GM21737 (cell line): ENCODE data around the gene AFF3.
"Not testable (repeated sequence)": the region's sequence is repeated elsewhere in the genome, so short reads cannot be mapped to it uniquely, and the experiment has no call there.

ENCODE experiments used
- ATAC-seq: cut with Tn5 transposase; IDR thresholded peaks from one replicate; pipeline ENCODE4 v1.9.1; 2021; ENCODE audit warnings: mild to moderate bottlenecking, moderate library complexity; ENCODE audit not compliant: unreplicated experiment

Gene AFF3

DNA sequence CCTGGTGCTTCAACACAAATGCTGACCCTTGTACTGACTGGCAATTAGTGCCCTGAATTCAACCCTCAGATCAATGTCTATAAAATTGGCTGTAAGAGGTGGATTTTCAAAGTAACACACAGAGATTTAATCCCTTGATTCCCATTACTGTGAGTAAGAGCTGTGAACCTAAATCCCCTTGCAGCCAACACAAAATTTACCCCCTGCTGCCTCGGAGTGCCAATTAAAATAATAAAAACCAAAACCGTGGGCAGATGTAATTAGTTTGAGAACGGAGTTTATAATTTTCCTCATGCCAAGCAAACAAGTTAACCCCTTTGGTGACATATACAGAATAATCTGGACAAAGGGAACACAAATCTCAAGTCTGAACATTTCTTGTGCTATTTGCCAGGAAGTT is 596.8 kb downstream of the AFF3 start:
- no peak for ATAC-seq

DNA sequence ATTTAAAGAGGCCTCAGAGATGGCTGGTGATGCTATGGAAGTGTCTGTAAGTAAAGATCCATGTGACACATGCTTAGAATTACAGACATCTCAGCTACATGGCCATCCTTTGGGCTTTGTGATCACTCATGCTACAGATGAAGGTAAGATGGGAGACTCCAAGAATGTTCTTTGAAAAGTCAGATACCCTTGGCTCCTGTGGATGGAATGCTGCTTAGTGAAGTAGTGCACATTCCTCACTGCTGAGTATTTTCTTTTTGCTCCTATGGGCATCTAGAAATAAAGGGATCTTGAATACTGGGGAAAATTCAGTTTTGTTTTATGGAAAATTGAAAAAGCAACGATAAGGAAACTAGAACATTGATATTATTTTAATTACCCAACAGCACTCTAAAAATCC is 597.3 kb downstream of the AFF3 start:
- no peak for ATAC-seq

DNA sequence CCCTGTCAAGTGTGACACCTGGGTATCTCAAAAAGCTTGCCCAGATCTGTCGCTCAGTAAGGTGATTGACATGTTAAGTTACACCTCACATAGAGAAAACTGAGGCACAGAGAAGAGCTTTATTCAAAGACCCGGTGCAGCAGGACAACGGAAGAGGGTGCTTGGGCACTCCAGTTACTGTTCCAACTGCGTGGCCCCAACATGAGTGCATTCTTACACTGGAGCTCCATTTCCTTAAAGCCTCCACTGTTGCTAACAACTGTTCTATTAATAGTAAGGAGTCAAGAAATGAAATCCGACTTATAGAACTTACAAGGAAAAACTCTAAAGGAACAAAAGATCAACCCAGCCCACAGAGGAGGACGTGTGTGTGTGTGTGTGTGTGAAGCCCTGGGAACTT is 597.8 kb downstream of the AFF3 start:
- ATAC-seq: no peak

DNA sequence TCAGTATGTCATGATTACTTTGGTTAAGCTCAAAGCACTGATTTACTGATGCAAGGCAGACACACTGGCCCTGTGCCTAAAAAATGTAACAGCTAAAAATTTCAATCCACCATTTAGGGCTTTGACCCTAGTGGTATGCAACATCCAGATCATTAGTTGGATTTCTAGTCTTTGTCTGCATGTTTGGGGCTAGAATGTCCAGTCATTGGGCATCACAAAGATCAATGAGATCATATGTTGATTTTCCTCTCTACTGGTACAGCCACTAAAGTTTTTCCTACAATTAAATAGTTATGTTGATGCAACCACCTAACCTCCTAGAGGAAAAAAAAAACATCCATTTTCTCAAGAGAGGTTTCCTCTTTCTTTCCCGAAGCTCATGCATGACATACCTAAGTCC is 599.1 kb downstream of the AFF3 start:
- no peak for ATAC-seq

DNA sequence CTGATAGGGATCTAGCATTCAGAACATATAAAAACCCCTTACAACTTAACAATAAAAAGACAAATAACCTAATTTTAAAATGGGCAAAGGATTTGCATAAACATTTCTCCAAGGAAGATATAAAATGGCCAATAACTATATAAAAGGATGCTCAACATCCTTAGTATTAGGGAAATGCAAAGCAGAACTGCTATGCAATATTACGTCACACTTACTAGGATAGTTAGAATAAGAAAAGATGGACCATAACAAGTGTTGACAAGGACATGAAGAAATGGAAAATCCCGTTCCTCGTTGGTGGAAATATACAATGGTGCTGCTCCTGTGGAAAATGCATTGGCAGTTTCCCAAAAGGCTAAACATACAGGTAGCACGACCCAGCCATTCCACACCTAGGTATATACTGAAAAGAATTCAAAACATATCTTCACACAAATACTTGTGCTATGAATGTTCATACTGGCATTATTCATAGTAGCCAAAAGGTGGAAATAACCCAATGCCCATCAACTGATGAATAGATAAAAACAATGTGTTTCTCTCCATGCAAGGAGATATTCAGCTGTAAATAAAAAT is 604.4 kb downstream of the AFF3 start:
- no peak for ATAC-seq

DNA sequence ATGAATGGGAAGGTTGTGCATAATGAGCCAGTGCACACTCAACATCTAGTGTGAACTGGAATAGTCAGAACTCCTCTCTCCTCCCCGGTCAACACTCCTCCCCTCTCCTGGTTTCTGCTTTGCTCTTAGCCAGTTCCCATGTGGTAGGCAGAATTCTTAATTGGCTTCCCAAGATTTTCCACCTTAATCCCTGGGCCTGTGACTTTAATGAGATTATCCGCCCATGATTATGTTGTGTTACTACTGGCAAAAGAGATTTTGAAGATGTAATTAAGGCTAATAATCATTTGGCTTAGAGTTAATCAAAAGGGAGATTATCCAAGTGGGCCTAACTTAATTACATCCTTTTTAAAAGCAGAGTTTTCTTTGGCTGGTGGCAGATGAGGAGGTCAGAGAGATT is 618.3 kb downstream of the AFF3 start:
- ATAC-seq: no peak

DNA sequence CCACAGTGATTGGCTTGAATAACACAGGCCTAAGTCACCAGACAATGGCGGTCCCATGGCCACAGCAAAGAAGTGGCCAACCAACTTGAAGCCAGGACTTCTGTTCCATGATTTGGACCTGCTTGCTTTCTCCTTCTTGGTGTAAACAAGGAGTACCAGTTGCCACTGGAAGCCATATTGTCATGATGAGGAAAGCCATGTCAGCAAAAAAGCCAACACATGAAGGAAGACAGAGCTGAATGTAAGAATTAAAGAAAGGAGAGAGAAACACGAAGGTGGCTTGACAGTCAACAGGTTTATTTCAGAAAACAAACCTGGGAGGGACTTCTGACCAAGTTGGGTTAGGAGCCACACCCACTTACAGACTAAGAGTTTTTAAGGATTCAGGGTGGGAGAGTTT is 620.2 kb downstream of the AFF3 start:
- ATAC-seq: no peak

DNA sequence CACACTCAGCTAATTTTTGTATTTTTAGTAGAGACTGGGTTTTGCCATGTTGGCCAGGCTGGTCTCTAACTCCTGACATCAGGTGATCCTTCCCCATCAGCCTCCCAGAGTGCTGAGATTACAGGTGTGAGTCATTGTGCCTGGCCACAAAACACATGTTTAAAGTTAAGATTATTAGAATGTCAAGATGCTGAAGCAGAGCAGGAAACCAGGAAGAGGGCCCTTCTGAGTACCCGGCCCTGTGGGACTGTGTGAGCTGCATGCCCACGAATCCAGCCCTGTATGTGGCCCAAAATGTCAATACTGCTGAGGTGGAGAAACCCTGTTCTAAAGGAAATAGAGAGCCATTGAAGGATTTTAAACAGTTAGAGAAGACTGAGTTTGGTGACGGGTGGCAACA is 621.6 kb downstream of the AFF3 start:
- ATAC-seq: no peak

DNA sequence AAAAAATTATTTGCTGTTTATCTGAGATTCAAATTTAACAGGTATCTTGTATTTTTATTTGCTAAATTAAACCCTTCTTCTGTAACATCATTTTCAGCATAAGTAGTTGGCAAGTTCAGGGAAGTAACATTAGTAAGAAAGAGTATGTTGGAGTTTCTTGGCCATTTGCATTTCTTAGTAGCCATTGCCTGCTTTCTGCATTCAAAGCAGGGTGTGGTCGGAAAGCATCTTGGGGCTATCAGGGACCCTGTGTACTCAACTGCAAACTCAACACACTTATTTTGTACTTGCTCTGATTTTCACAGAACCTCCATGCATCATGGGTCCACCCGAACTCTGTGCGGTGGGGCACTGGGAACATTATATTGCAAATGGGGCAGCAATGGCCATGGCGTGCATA is 622.2 kb downstream of the AFF3 start:
- no peak for ATAC-seq

DNA sequence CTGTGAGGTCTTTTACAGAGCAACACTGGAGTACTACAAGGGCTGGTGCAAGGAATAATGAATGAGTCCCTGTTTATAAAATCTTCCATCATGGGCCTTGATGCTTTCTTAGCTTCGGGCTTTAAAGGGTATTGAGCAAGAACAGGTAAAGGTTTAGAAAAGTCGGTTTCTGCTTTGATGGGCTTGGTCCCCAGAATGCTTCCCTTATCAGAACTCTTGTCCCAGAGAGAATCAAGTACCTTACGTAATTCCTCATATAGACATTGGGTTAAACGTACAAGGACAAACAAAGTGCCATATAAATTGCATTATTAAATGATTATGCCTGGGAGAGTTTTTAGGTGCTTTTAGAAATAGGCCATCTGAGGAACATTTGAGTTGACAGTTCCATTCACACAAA is 628.0 kb downstream of the AFF3 start:
- no peak for ATAC-seq

DNA sequence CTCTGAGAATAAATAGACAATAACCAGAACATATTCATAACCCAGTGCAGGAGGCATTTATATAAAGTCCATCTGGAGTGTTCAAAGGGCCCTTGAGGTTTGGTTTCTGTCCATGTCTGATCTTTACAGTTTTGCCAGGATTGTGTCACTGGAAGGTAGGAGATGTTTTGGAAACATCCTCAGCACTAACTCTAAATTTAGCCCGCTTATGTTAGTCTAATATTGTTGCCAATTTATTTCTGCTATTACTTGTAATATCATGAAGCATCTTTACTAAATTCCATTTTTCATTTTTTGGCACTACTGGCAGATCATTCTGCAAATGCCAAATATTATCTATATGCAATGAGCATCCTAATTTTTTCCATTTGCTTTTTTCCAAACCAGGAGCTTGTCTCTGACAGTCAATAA is 630.2 kb downstream of the AFF3 start:
- ATAC-seq: no peak

DNA sequence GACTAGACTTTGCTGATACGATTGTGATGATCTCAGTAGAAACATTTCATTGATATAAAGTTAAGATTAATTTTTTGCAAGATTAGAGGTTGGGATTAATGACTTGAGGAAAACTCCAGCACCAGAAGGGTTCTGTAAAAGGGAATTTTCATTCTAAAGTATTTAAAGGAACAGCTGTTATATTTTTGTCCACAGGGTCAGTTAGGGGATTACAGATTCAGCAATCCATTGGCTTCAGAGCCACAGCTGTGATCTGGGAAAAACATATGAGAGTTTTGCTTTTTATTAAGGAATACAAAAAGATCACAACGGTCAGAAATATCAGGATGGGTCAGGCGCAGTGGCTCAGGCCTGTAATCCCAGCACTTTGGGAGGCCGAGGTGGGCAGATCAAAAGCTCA is 633.0 kb downstream of the AFF3 start:
- no peak for ATAC-seq

DNA sequence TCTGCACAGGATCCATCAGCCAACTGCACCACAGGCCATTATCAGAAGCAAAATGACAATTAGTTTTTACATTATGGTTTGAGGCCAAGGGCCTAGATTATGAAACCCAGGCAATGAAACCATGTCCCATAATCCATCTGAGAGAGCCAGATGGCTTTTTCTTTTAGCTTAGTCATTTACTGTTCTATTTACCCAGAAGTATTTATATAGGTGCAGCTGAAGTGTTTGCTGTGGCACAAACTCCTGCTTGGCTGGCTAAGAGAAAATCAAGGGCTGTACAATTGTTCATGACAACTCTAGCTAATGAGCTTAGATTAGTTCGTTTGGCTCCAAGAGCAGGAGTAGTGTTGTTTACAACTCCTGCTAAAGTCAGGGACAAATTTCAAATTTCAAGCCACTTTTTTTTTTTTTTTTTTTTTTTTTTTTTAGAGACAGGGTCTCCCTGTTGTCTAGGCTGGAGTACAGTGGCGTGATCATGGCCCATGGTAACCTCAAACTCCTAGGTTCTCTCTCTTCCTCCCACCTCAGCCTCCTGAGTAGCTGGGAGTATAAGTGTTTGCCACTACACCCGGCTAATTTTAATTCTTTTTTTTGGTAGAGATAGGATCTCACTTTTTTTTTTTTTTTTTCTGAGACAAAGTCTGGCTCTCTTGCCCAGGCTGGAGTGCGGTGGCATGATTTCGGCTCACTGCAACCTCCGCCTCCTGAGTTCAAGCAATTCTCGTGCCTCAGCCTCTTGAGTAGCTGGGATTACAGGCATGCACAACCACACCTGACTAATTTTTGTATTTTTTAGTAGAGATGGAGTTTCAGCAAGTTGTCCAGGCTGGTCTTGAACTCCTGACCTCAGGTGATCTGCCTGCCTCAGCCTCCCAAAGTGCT is 634.2 kb downstream of the AFF3 start:
- ATAC-seq: no peak

DNA sequence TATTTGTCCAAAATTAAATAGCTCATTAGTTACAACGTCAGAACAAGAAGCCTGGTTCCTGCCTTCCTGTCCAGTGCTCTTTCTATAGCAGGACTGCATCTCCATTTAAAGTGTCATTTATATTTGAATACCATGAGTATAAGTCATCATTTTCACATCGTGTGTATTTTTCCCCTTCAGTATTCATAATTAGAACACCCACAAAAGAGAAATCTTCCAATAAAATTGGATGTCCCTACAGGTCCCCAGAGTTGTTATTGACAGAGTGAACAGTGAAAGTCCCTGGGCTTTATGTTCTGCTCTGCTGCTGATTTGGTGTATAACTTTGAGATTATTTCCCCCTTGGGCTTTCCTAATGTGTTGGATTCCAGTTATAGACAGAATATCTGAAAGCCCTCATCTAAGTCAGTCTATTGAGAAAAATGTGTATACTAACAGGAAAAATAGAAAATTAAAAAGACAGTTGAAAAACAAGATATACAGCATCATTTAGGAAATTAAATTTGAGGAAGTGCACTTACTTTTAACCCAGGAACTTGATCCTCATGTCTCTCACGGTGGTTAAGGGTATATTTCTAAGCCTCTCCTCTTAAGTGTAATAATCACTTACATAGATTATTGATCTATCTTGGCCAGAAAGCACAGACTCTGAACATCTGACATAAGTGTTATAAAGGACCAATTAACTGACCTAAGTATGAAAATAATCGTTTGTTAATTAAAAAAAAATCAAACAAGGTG is 637.4 kb downstream of the AFF3 start:
- no peak for ATAC-seq

DNA sequence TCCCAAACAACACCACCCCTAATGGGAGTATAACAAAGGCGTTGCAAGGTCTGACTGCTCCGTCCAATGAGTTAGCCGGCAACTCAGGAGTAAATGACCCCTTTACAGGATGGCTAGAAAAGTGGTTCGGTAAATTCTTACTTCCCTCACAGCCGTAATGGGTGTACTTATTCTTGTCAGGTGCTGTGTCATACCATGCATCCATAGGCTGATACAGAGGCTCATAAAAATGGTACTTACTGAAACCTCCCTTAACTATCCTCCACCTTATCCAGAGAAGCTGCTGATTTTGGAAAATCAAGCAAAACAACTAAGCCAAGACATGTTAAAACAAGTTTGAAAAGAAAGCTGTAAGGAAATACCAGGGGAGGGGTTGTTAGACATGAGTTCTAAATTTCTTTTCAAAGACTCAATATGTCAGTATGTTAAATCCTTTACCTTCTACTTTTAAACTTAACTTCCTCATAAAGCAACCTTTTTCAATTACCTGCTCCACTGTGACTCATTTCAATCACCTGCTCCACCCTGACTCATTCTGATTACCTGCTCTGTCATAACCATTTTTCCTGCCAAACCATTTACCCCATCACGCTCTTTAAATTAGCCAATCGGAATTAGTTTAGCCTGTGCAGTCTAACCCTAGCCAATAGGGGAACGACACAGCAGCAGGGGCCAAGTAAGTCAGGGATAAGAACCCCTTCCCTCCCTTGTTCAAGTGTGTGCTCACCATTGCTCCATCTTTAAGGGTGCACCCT is 638.6 kb downstream of the AFF3 start:
- ATAC-seq: not testable (repeated sequence)

DNA sequence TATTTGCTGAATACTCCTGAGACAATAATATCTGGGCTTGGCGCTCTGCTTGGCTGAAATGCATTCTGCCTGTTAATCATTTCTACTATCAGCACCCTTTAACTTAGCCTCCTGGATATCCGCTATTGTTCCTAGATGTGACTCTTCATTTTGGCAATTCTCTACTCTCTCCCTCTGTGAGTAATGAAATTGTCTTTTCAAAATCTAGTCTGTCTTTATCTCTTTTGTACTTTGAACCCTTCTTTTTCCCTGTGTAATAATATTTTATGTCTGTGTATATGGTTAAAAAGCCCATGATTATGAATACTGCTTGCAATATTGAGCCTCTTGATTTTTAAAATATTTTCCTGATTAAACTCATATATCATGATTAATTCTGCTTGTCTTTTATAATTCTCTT is 646.4 kb downstream of the AFF3 start:
- no peak for ATAC-seq
